GM15510 (cell line): Measurements from ENCODE around the gene TJAP1.

ENCODE experiments used
- POLR2A ChIP-seq: IDR thresholded peaks from 3 replicates; pipeline ENCODE4 v1.6.1; 2011; ENCODE audit warnings: borderline replicate concordance; ENCODE audit not compliant: insufficient read length; ENCODE audit errors: extremely low read depth

The TJAP1 gene

GRCh38 chr6:43445576-43445975 is 31.8 kb upstream of the TJAP1 start:
- no peak for TF ChIP-seq POLR2A

GRCh38 chr6:43447604-43448003 is 29.8 kb upstream of the TJAP1 start:
- no peak for TF ChIP-seq POLR2A

GRCh38 chr6:43448916-43449315 is 28.5 kb upstream of the TJAP1 start:
- TF ChIP-seq POLR2A = no peak

DNA sequence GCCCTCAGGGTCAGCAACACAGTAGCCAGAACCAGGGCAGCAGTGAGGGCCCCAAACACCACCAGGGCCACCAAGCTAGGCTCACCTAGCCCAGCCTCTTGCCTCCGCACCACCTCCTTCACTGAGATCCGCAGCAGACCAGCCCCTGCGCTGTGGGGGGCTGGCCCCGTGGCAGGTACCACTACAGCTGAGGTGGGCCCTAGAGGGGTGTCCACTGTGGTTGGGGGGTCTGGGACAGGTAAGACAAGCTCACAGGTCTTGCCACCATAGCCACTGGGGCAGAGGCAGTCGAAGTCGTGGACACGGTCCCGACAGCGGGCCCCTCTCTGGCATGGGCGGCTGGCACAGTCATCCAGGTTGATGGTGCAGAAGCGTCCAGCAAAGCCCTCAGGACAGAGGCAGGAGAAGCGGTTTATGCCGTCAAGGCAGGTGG is 26.7 kb upstream of the TJAP1 start:
- no peak for TF ChIP-seq POLR2A

DNA sequence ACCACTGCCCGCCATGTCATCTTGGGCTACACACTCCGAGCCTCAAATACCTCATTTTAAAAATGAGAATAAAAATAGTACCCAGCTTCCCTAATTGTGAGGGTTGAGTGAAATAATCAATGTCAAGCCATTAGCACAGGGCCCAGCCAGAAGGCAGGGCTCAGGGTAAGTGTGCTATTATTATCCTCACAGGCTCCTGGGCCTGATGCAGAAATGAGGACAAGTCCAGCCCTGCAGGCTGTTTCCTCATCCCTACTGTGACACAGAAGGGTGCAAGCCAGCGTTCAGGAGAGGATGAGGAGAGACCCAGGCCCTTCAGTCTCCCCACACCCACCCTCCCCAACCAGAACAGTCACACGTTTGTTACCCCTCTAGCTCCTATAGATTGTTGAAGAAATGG is 26.0 kb upstream of the TJAP1 start:
- TF ChIP-seq POLR2A = no peak

DNA sequence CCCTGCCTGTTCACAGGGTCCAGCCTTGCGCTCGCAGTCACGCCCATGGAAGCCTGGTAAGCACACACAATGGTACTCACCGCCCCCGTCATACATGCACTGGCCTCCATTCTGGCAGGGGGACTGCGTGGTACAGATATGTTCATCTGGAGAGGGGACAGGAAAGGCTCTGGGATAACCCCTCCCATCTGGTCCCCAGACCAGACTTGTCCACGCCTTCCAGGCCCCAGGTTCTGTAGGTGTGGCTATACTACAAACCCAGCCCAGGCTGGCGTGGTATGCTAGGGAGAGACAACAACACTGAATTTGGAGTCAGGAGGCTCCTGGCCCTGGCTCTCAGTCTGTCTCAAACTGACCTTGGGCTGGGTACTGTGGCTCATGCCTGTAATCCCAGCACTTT is 25.4 kb upstream of the TJAP1 start:
- no peak for TF ChIP-seq POLR2A

DNA sequence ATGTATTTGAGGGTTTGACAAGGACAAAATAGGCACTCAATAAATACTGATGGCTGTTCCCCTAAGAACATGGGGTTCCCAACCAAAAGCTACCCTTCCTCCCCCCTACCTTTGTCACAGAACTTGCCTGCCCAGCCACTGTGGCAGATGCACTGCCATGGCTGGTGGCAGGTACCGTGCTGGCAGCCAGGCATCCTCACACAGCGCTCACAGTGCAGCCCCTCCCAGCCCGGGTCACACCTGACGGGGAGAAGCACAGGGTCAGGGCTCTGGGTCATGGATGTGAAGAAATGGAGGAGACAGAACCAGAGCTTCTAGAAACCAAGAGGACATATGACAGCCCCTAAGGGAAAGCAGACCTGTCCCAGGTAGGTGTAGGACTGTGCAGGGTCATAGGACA is 24.5 kb upstream of the TJAP1 start:
- no peak for TF ChIP-seq POLR2A

GRCh38 chr6:43453831-43454230 is 23.5 kb upstream of the TJAP1 start:
- no peak for TF ChIP-seq POLR2A

DNA sequence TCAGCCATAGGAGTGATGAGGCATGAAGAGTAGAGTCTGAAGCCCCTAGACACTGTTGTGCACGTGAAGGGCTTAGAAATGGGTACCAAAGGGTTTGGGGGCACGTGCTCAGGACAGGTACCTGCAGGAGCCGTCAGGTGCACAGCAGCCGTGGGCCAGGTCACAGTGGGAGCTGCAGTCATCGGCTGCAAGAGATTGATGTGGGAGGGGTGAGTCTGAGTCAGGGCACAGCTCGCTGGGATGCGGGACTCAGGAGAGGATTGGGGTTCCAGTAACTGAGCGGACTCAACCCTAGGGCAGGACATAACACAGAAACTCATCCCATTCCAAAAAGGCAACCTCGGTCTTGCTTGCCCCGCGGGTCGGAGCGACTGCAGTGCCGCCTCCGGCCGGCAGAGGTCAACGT is 23.1 kb upstream of the TJAP1 start:
- TF ChIP-seq POLR2A = no peak

- no peak for TF ChIP-seq POLR2A
Observed at GRCh38 chr6:43454696-43455530, 22.5 kb upstream of the TJAP1 start.

DNA sequence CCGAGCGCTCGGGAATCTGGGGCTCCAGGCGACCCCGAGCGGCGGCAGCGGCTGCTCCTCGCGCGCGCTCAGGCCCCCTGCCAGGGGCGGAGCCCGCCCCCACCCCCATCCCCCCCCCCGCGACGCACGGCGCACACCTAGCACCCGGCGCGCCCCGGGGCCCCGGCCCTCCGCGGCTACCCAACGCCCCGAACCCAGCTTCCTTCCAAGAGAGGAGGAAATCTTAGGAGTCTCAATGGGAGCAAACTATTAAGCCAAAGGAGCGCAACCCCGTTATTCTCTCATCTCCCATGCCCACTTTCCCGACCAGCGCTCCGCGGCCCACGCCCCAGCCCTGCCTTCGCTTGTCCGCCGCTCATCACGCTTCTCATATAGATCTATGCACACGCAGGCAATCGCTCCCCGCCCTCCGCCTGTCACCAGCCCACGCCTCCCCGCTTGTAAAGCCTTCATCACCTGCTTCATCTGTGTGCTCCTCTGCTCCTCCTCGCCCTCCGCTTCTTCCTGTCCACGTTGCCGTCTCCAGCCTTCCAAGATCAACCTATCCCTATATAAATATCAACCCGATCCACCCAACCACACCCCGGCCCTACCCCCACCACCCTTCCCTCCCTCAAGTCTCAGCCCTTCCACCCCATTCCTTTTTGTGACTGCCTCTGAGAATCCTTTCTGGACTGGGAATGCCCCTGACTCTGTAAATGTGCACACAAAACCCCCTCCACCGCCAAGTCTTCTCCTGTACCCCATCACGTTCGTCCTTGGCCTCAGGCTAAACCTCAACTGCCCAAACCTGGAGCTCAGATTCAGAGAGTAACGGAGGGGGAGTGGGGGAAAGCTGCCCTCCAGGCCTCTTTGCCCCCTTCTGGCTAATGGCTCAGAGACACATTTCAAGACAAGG is 21.6 kb upstream of the TJAP1 start, which contains the start of gene DLK2:
TSS of gene DLK2 (minus strand) at position 18 of the 898 bp plus-strand sequence. CDS start 723 bp downstream, outside the sequence.
- no peak for TF ChIP-seq POLR2A

GRCh38 chr6:43457643-43458042 is 19.7 kb upstream of the TJAP1 start:
- no peak for TF ChIP-seq POLR2A

DNA sequence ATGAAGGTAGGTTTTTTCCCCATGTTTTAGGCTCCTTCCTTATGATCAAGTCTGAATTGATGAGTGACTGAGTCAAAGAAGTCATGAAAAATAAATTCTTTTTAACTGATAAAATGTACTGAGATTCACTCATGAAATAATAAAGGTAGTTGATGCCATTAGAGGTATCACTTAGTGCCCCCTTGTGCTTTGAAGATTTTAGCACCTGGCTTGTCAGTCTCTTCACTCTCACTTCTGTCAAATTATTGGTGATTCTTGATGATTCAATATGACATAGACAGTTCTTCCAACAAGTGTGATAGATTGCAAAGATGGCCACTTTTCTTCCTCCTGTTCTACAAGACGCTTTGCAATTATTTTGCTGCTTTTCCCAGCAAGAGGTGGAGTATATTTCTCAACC is 17.8 kb upstream of the TJAP1 start:
- TF ChIP-seq POLR2A = no peak

DNA sequence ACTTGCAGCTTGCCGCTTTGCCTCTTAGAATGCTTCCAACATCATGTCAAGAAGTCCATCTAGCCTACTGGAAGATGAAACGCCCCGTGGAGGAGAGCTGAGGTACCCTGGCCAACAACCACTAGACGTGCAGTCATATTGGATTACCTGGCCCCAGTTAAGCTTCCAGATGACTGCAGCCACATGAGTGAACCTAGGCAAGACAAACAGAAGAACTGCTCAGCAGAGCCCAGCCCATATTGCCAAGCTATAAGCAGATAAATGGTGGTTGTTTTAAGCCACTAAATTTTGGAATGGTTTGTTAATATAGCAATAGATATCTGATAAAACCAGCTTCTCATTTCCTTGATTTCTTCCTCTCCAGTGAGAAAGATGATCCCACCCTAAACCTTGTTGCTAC is 17.3 kb upstream of the TJAP1 start:
- no peak for TF ChIP-seq POLR2A

GRCh38 chr6:43461936-43462335 is 15.4 kb upstream of the TJAP1 start:
- TF ChIP-seq POLR2A = no peak
